Keratinocyte (primary cell): Measurements from ENCODE around the gene TBRG4.

Source experiments
- CTCF ChIP-seq, 3 experiments: IDR thresholded peaks in 1 of 3; conservative IDR thresholded peaks in 1 of 3; optimal IDR thresholded peaks in 1 of 3; 2 replicates in 2 of 3; 3 replicates in 1 of 3; pipeline versions ENCODE3 to v1.5.1; 2011; ENCODE audit warnings: low read length in 3 of 3, mild to moderate bottlenecking in 3 of 3, moderate library complexity in 2 of 3, control low read depth in 1 of 3, inconsistent platforms in 1 of 3; ENCODE audit not compliant: insufficient read depth in 2 of 3; ENCODE audit errors: extremely low read depth in 1 of 3
- EZH2 ChIP-seq: IDR thresholded peaks from one replicate; pipeline ENCODE4 v1.6.1; 2012; ENCODE audit warnings: inconsistent platforms, mild to moderate bottlenecking, low read length, moderate library complexity

GRCh38 chr7:45101748-45102147 lies 9.7 kb downstream of the TBRG4 start:
- TF ChIP-seq CTCF (optimal IDR thresholded peaks at IDR 0.05 in 1 of 3, IDR thresholded peaks at IDR 0.05 in 1 of 3, conservative IDR thresholded peaks at IDR 0.05 in 1 of 3; ENCODE audit: extremely low read depth in 1 of 3, insufficient read depth in 2 of 3, low read length in 3 of 3) (no peak), EZH2 (no peak)
